GM19452 (cell line): ENCODE data around the gene SYNGR3.
A peak's percentile ranks its signal among the peaks of the same experiment; 100 is the strongest.
"Not testable (repeated sequence)": the region's sequence is repeated elsewhere in the genome, so short reads cannot be mapped to it uniquely, and the experiment has no call there.

ENCODE experiments used
- ATAC-seq: cut with Tn5 transposase; IDR thresholded peaks from one replicate; pipeline ENCODE4 v1.9.1; 2021; ENCODE audit not compliant: unreplicated experiment

The SYNGR3 gene

GRCh38 chr16:2008009-2008526 is 18.3 kb downstream of the SYNGR3 start:
- no peak for ATAC-seq

GRCh38 chr16:2008631-2009163 is 18.9 kb downstream of the SYNGR3 start:
- ATAC-seq, result no peak

GRCh38 chr16:2009164-2009711 is 19.5 kb downstream of the SYNGR3 start:
- ATAC-seq, result peak; percentile 34

- ATAC-seq, result peak; percentile 87
These were observed 20.2 kb downstream of the SYNGR3 start, which contains the start of gene ZNF598 for GRCh38 chr16:2009791-2010510. ZNF598 (minus strand) TSS chr16:2009821.

- ATAC-seq, result not testable (repeated sequence)
These were observed 22.0 kb downstream of the SYNGR3 start for GRCh38 chr16:2011726-2012125.

- ATAC-seq, result no peak
These were observed 23.8 kb downstream of the SYNGR3 start for GRCh38 chr16:2013527-2013926.

GRCh38 chr16:2015117-2015946 is 25.6 kb downstream of the SYNGR3 start:
- no peak for ATAC-seq

- no peak for ATAC-seq
These were observed 26.1 kb downstream of the SYNGR3 start for GRCh38 chr16:2015947-2016208.

- ATAC-seq, result no peak
These were observed 26.7 kb downstream of the SYNGR3 start for GRCh38 chr16:2016407-2016922.

GRCh38 chr16:2019518-2019920 is 29.7 kb downstream of the SYNGR3 start, which contains the start of gene NPW:
NPW (plus strand) TSS chr16:2019785.
- ATAC-seq, result no peak

GRCh38 chr16:2019921-2020831 is 30.4 kb downstream of the SYNGR3 start:
- ATAC-seq, result no peak

GRCh38 chr16:2022723-2023091 is 32.9 kb downstream of the SYNGR3 start:
- peak; percentile 12 for ATAC-seq

- peak; percentile 76 for ATAC-seq
These were observed 33.6 kb downstream of the SYNGR3 start for GRCh38 chr16:2023092-2024031.

- no peak for ATAC-seq
These were observed 34.3 kb downstream of the SYNGR3 start for GRCh38 chr16:2024032-2024420.

- no peak for ATAC-seq
These were observed 35.5 kb downstream of the SYNGR3 start for GRCh38 chr16:2025251-2025650.

- no peak for ATAC-seq
These were observed 36.2 kb downstream of the SYNGR3 start for GRCh38 chr16:2025878-2026460.

GRCh38 chr16:2026461-2027023 is 36.8 kb downstream of the SYNGR3 start, which contains the start of gene NHERF2:
NHERF2 (plus strand) TSS chr16:2026902; CDS start chr16:2027006, 104 bp downstream.
- no peak for ATAC-seq
